ENCODE results near the gene OR51L1. TPM values are rescaled to one million over a fixed set of nuclear protein-coding genes. Genes with fewer than 3 reads are reported as not detected.

The OR51L1 gene
- total RNA-seq, 1 experiment from 2014 or later, result not detected

- no peaks in the 10 kb centered on the region for H3K9me3 ChIP-seq (ENCODE audit: control insufficient read depth in 1 of 2, insufficient read depth in 1 of 2, low read depth in 1 of 2, low read length in 2 of 2)
- no peaks in the 10 kb centered on the region for H3K4me1 ChIP-seq (ENCODE audit: control insufficient read depth in 1 of 2, insufficient read depth in 2 of 2, low read length in 2 of 2)
- no peaks in the 10 kb centered on the region for H3K36me3 ChIP-seq (ENCODE audit: control insufficient read depth in 1 of 2, insufficient read depth in 2 of 2, low read length in 2 of 2)
- ATAC-seq (no peak), DNase-seq (ENCODE audit: low read depth, low spot score) (no peak)
- ChIA-PET POLR2A (no interaction called here), CTCF (no interaction called here), RAD21 (ENCODE audit: low non-redundant PET in 1 of 2, low total read pairs in 2 of 2, uncharacterized antibody in 2 of 2, unreplicated experiment in 2 of 2) (no interaction called here)
- no peak overlapping the region for H3K27ac ChIP-seq (ENCODE audit: low read depth, low read length)
- intact Hi-C loops (cut with micrococcal nuclease), result no loop called here
- no TSS peak for BruUV-seq (replicated peaks)
- peaks cover 23% of the 10 kb centered on the region for H3K27me3 ChIP-seq (ENCODE audit: insufficient read depth, low read length)
- no peak overlapping the region for H3K4me2 ChIP-seq (ENCODE audit: low read length)
- no peak overlapping the region for H2AFZ ChIP-seq (ENCODE audit: low read depth, low read length, poor library complexity, severe bottlenecking)
- no peaks in the 10 kb centered on the region for H3K9me2 ChIP-seq (ENCODE audit: insufficient read depth)
- no peak overlapping the region for H3K4me3 ChIP-seq (replicated peaks in 1 of 2; ENCODE audit: low read depth in 1 of 2, low read length in 2 of 2)
- TF ChIP-seq REST (IDR thresholded peaks at IDR 0.05; ENCODE audit: low read depth), result no peak
- no peak for TF ChIP-seq POLR2A (IDR thresholded peaks at IDR 0.05; ENCODE audit: borderline replicate concordance, extremely low read depth, insufficient read depth, insufficient read length)
- no peak for TF ChIP-seq CBX3 (IDR thresholded peaks at IDR 0.05; ENCODE audit: low read depth)
- TF ChIP-seq ZNF274 (IDR thresholded peaks at IDR 0.05; ENCODE audit: low read depth, low read length), result no peak
- no peak for TF ChIP-seq EZH2phosphoT487 (IDR thresholded peaks at IDR 0.05; ENCODE audit: borderline replicate concordance)
- TF ChIP-seq SP1 (IDR thresholded peaks at IDR 0.05; ENCODE audit: low read depth), result no peak
- H3K79me2 ChIP-seq (ENCODE audit: insufficient read depth, low read length), result no peaks in the 10 kb centered on the region
- H3K9ac ChIP-seq (ENCODE audit: low read length), result no peak overlapping the region
- H4K20me1 ChIP-seq (ENCODE audit: insufficient read depth), result no peaks in the 10 kb centered on the region
Measured at GRCh38 chr11:4982678-4983077, 12.0 kb upstream of the OR51L1 start.

- H3K4me1 ChIP-seq (ENCODE audit: control insufficient read depth in 1 of 2, insufficient read depth in 2 of 2, low read length in 2 of 2), result no peaks in the 10 kb centered on the region
- no peaks in the 10 kb centered on the region for H3K9me2 ChIP-seq (ENCODE audit: insufficient read depth)
- no peak overlapping the region for H3K4me3 ChIP-seq (replicated peaks in 1 of 2; ENCODE audit: low read depth in 1 of 2, low read length in 2 of 2)
- TF ChIP-seq POLR2AphosphoS5 (IDR thresholded peaks at IDR 0.05; ENCODE audit: low read depth, low read length) (no peak), SRF (IDR thresholded peaks at IDR 0.05; ENCODE audit: low read depth) (no peak), RAD21 (IDR thresholded peaks at IDR 0.05; ENCODE audit: low read depth) (no peak), ZFX (IDR thresholded peaks at IDR 0.05) (no peak), JUND (IDR thresholded peaks at IDR 0.05) (no peak), TCF7L2 (IDR thresholded peaks at IDR 0.05; ENCODE audit: borderline replicate concordance, extremely low read depth, insufficient read depth, insufficient read length) (no peak), SP1 (IDR thresholded peaks at IDR 0.05; ENCODE audit: low read depth) (no peak), ZNF274 (IDR thresholded peaks at IDR 0.05; ENCODE audit: low read depth, low read length) (no peak), CEBPB (IDR thresholded peaks at IDR 0.05; ENCODE audit: low read depth) (no peak), REST (IDR thresholded peaks at IDR 0.05; ENCODE audit: low read depth) (no peak), EGR1 (IDR thresholded peaks at IDR 0.05; ENCODE audit: low read depth) (no peak), EZH2phosphoT487 (IDR thresholded peaks at IDR 0.05; ENCODE audit: borderline replicate concordance) (no peak)
- H3K36me3 ChIP-seq (ENCODE audit: control insufficient read depth in 1 of 2, insufficient read depth in 2 of 2, low read length in 2 of 2), result no peaks in the 10 kb centered on the region
- DNase-seq (ENCODE audit: low read depth, low spot score) (no peak), ATAC-seq (no peak)
- H2AFZ ChIP-seq (ENCODE audit: low read depth, low read length, poor library complexity, severe bottlenecking), result no peak overlapping the region
- H3K27me3 ChIP-seq (ENCODE audit: insufficient read depth, low read length), result peaks cover 11% of the 10 kb centered on the region
- ChIA-PET CTCF (no interaction called here), RAD21 (ENCODE audit: low non-redundant PET in 1 of 2, low total read pairs in 2 of 2, uncharacterized antibody in 2 of 2, unreplicated experiment in 2 of 2) (no interaction called here), POLR2A (no interaction called here)
- no peak overlapping the region for H3K27ac ChIP-seq (ENCODE audit: low read depth, low read length)
- no peak overlapping the region for H3K4me2 ChIP-seq (ENCODE audit: low read length)
- no peaks in the 10 kb centered on the region for H3K79me2 ChIP-seq (ENCODE audit: insufficient read depth, low read length)
- no peak overlapping the region for H3K9ac ChIP-seq (ENCODE audit: low read length)
- intact Hi-C loops (cut with micrococcal nuclease), result no loop called here
- H3K9me3 ChIP-seq (ENCODE audit: control insufficient read depth in 1 of 2, insufficient read depth in 1 of 2, low read depth in 1 of 2, low read length in 2 of 2), result no peaks in the 10 kb centered on the region
- BruUV-seq (replicated peaks), result no TSS peak
- no peaks in the 10 kb centered on the region for H4K20me1 ChIP-seq (ENCODE audit: insufficient read depth)
Measured at GRCh38 chr11:4983841-4984240, 10.8 kb upstream of the OR51L1 start.

Data from HCT116 (cell line).